Measurements from ENCODE around the gene RPL35.

Gene RPL35

DNA sequence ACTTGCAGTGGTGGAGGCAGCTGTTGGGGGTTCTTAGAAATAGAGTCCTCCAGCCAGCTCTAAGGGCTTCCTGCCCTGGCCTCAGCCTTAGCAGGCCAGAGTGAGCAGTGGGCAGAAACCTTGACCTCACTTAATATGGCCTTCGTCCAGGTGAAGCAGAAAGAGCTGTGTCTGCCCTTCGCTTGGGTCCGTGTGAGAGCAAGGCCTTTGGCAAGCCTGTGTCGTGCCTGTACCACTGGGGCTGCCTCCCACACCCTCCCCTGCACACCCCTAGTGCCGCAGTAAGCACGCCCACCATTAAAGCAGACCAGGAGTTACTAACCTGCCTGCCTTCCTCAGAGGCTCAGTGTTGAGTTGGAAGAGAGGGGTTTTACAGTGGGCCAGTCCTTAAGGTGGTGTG is 13.7 kb upstream of the RPL35 start:
- DNase-seq (ENCODE audit: low read depth), result no peak

DNA sequence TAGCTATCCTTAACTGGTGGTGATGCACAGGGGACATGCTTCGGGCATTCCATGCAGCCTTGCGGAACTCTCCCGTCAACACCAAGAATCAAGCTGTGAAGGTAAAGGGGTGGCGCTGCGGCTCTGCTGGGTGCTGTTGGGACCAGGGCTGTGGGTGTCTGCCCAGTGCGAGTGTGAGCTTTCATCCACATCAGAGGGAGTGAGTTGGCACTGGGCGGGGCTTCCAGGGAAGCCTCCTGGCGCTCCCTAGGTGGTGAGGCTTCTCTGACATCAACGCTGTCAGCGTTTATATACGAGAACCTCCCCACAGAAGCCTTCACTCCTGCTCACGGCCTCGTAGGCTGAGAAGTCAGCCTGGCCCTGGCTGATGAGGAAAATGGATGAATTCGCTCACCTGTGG is 11.9 kb upstream of the RPL35 start:
- no peak for DNase-seq (ENCODE audit: low read depth)

DNA sequence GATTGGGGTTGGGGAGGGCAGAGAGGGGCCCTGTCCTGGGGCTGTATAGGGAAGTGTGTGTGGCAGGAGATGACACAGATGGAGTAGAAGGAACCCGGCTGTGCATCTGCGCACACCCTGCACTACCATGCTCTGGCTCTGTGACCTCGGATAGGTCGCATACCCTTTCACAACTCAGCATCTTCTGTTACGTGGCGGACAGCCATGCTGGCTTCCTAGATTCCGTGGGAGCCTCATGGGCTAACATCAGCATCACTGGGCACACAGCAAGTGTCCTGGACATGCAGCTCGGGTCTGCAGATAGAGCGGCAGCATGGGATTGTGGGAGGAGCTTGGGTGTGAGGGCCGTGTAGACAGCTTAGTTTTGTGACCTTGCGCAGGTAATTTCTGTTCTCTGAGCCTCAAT is 9.4 kb upstream of the RPL35 start:
- DNase-seq (ENCODE audit: low read depth), result no peak

DNA sequence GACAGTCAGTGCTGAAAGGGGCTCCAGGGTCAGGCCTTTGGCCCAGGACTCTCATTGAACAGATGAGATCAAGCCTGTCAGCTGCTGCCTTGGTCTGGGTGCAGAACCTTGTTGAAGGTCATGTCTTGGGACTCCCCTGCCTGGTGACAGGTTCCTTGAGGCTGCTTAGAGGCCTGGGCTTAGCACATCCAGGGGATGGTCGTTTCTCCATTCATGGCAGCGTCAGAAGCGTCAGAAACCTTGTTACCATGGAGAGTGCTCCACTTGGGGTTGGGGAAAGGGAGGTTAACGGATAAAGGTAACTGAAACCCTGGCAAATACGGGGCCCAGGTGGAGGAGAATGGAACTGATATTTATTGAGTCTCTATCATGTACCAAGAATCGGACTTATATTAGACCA is 9.0 kb upstream of the RPL35 start:
- no peak for DNase-seq (ENCODE audit: low read depth)

DNA sequence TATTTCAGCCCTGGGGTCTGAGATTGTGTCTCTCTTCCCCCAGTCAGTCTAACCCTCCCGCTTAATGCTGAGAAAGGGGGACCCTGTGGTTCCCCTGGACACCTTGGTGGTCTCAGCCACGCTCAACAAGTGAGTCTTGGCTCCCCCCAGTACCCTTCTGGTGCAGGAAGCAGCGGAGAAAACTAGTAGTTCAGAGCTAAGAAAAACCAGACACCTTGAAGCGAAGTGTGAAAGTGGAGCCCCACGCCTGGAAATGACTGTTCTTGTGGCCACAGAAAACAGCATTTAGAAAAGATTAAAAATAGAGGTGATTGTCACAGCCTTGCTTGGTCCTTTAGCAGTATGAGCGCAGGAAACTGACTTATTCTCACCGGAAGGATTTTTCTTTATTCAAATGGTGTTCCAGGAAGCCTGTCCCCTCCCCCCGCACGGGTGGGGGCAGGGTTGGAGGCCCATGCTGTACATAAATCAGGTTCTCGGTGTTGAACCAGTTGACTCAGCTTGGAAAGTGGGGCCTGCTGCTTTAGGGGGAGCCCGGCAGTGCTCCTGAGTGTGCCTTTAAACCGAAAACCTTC is 8.3 kb upstream of the RPL35 start:
- DNase-seq (ENCODE audit: low read depth), result peak; percentile 85

DNA sequence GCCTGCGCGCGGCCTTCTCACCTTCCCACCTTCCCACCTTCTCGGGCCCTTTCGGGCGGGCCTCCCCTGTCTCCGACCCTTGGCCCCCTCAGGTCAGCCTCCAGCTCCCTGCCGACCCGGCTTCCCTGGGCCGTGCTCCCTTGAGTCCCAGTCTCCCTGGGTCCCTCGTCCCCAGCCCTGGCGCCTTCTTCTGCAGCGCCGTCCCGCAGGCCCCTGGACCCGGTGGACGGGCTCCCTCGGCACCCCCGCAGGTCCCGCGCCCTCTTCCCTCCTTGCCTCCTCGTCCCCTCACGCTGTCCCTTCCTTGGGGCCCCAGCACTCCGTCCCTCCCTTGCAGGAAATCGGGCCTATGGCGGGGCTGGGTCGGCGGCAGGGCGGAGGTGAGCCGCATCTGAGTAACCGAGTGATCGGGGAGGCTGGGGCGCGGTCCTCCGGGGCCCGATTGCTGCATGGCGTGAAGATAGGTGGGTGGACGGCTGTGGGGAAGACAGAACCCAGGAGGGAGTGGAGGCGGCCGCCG is 7.8 kb upstream of the RPL35 start:
- peak; percentile 31 for DNase-seq (ENCODE audit: low read depth)

DNA sequence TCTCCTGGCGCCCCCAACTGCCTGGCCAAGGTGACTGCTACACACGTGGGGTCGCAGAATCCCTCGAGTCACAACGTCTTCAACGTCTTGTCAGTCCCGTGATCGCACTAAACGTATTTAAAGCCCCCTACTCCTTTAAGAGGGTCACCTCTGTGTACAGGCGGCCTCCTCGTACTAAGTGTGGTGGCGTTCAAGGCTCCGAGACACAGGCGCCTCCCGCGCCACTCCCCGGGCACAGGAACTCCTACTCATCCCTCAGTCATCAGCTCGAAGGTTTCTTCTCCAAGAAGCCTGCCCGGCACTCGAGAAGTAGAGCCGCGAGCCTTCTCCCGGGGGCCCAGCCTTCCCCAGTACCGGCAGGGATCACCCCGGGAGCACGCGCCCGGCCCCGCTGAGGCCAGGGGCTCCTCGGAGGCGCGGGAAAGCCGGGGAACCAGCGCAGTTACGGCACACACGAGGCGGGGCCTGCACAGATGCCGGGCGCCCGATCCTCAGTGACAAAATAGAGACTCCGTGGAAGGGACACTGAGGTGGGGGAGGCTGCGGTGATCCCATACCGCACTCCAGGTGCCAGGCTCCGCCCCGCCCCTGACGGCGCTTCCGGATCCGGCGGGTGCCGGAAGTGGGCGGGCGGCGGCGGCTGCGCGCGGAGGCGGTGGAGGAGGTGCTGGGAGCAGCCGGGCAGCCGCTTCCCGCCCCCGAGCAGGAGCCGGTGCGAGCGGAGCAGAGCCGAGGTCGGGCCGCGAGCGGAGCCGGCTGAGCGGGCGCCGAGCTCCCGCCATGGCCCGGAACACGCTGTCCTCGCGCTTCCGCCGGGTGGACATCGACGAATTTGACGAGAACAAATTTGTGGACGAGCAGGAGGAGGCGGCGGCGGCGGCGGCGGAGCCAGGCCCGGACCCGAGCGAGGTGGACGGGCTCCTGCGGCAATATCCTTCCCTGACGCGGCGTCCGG is 7.0 kb upstream of the RPL35 start:
- peak; percentile 90 for DNase-seq (ENCODE audit: low read depth)

DNA sequence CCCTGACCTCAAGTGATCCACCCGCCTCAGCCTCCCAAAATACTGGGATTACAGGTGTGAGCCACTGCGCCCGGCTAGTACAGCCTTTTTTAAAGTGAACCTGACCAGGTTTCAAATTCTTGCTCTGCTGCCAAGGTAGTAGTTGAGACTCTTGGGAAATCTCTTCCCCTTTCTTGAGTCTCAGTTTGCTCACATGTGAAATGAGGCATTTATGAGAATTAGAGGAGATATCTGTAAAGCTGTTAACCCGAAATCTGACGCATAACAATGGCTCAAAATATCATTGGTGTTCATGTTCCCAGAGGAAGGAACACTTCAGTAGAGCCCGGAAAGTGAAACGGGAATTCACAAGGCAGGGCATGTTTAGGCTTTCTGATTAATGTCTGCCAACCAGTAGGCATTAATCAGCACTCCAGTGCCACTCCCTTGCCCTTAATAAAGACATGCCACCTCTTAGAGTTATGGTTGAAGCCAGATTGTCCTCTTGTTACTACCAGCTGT is 1.7 kb upstream of the RPL35 start:
- no peak for DNase-seq (ENCODE audit: low read depth)

DNA sequence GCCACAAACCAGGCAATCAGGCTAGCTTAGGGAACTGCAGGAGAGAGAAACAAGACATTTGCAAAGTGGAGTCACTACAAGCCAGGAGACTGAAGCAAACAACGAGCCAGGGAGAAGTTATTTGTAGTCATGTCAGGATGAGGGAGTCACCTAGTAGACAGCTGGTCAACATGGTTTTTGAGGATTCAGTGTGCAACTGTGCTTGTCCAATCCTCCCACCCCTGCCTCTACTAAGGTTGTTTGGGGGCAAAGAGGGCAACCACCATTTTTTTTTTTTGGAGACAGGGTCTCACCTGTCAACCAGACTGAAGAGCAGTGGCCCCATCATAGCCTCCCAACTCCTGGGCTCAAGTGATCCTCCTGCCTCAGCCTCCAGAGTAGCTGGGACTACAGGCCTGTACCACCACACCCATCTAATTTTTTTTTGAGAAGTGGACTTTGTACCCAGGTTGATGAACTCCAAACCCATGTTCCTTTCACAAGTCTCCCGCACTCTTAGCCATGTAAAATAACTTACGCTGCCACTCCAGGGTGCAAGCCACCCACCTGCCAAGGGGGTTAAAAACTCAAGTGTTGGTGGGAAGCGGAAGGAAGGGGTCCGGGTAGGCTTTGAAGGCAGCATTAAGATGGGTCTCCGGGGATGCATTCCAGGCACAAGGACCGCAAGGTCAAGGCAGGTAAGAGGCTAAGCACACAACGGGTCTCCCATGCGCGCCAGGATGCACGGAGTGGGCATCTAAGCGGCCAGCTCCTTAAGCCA is 995 bp downstream of the RPL35 start:
- no peak for DNase-seq (ENCODE audit: low read depth)

DNA sequence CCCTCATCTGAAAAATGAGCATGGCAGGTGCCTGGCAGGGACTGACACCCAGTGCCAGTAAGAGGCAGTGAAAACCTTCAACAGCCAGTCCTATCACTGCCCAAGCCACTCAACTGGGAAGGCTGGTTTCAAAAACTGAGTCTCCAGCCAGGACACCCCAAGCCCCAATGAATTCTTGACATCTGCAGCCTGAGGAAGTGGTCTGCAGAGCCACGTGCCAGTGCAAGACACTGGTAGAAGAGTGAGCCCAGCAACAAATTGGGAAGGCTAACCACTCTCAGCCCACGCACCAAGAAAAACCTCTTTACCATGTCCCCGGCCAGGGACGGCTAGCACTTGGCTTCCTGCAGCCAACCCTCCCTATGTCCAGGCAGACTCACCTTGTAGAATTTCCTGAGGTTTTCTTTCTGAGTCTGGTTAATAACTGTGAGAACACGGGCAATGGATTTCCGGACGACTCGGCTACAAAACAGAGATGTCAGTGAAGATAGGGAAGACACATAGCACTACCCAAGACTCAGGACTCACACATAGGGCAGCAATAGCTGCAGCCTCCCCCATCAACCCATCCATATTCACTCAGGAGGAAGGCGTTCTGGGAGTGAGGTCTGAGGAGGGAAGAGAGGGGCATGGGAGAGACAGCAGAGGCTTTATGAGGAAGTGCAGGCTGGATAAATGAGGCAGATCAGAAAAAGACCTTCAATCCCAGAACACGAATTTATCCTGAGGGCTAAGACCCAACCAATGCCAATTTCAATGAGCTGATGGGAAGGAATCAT is 1.8 kb downstream of the RPL35 start:
- DNase-seq (ENCODE audit: low read depth), result no peak

DNA sequence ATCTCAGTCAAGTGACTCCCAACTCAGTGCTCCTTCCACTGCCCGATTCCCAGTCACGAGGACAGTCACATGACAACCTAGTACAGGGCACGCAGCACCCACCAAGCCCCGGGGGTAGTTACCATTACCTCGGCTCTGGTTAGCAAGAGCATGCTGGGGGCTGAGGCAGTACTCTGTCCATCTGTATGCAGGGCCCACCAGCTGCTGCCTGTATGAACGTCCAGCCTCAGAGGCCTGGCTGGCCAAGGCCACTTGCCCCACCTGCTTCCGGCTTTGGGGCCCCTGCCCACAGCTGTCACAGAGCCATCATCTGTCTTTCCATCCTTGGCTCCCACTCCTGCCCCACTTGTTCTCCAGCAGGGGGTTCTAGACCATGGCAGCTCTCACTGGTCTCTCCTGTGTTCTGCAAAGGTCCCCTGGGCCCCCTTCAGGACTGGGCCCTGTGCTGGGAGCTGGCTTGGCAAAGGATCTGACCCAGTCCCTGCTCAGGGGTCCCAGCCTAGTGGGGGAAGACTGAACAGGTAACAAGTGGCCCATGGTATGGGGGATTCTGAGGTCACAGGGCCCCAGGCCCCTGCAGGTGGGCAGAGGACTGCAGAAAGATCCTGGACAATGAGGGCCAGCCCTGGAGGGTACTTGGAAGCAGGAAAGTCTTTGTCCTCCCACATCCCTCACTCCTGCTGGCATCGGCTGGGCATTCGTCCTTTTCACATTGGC is 3.3 kb downstream of the RPL35 start:
- no peak for DNase-seq (ENCODE audit: low read depth)

DNA sequence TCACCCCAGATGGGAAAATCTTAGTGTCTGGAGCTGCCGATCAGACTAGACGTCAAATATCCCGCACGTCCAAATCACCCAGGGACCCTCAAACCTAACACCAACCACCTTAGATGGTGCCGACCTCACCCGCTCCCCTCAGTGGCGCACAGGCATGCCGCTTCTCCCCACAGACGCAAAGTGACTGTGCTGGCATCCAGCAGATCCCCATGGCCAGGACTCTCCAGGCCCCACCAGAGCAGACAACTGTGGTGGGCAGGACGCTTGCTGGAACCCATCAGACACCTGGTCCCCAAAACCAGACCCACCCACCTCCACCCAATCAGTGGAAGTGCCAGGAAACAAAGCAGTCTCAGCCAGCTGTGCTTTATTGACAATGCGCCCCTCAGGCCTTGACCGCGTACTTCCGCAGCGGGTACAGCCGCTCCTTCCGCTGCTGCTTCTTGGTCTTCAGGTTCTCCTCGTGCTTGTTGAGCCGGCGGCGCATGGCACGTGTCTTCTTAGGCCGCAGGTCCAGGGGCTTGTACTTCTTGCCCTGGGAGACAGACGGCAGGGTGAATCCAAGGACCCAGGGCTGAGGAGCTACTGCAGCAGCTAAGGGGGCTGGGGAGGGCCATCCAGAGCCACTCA is 4.1 kb downstream of the RPL35 start:
- no peak for DNase-seq (ENCODE audit: low read depth)

DNA sequence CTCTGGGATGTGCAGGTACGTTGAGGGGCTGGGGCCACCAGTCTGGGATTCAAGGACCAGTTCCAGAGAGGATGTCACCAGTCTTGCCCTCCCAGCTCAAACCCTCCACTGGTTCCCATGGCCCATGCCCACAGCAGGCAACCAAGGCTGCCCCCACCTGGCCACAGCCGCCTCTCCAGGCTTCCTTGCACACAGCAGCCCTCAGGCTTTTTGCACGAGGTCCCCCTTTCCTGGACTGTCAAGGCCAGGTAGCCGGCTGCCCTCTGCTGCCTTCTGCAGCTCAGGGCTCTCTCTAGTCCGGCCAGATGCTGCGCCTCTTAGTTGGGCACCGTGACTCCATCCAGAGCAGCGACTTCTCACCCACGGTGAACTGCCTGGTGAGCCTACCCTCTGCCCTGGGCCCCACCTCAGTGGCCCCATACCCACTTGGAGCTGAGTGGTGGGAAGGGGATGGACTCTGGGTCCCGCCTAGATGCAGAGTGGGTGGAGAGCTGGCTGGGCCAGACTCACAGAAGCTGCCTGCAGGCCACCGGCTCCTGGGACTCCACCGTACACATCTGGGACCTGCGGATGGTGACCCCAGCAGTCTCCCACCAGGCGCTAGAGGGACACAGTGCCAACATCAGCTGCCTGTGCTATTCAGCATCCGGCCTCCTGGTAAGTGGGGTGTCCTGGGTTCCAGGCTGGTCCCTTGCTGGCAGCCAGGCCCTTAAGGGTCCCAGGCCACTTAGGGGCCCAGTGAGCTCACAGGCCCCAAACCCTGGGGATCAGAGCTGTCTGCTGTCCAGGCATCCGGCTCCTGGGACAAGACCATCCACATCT is 5.6 kb downstream of the RPL35 start:
- no peak for DNase-seq (ENCODE audit: low read depth)

DNA sequence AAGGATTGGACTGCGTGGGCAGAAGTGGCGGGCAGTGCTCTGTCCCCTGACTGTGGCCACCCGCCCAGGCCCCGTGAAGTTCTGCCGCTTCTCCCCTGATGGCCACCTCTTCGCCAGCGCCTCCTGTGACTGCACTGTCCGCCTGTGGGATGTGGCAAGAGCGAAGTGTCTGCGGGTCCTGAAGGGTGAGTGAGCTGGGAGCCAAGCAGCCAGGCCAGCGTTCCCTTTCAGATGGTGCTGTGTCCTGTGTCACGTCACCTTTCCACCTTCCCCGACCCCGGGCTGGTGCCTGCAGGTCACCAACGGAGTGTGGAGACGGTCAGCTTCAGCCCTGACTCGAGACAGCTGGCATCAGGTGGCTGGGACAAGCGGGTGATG is 6.2 kb downstream of the RPL35 start:
- no peak for DNase-seq (ENCODE audit: low read depth)

DNA sequence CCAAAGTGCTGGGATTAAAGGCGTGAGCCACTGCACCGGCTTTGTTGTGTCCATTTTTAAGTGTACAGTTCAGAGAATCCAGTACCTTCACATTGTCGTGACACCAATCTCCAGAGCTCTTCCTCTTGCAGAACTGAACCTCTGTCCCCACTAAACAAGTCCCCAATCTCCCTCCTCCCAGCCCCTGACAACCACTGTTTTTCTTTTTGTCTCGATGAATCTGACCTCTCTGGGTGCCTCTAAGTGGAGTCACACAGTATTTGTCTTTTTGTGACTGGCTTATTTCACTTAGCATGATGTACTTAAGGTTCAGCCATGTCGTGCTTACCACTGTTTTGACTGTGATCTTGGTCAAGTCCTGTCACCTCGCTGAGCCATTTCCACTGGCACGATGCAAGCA is 6.9 kb downstream of the RPL35 start:
- DNase-seq (ENCODE audit: low read depth), result no peak

DNA sequence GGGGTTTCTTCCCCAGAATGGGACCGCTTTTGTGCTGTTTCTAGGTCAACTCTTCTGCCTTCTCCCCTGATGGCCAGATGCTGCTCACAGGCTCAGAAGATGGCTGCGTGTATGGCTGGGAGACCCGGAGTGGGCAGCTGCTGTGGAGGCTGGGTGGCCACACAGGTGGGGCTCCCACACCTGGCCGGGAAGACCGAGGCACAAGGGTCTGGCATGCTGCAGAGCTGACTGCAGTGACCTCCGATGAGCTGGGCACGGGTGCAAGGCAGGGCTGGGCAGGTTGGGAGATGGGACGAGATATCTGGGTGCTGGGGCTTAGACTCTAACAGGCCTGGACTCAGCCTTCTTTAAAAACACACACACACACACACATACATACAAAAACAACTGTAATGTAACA is 7.6 kb downstream of the RPL35 start:
- DNase-seq (ENCODE audit: low read depth), result no peak

DNA sequence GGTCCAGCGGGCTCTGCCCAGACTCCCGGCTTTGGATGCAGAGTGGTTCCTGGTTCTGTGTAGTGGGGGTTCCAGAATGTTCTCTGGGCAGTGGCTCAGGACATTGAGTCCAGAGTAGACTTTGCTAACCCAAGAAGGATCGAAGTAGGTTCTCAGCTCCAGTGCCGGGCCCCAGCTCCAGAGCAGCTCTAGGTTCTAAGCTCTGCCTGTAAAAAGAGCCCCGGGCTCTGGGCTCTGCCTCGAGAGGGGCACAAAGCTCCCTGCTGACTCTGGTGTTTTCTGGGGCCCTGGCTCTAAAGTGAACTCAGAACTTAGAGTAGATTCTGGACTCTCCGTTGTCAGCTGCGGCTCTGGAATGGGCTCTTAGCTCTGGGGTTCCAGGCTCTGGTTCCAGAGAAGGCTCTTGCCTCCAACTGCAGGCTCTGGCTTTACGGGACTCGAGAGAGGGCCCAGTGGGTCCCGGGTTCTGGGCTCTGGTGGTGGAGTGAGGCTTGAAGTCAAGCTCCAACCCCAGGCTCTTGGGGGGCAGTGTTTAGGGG is 8.1 kb downstream of the RPL35 start:
- DNase-seq (ENCODE audit: low read depth), result no peak

DNA sequence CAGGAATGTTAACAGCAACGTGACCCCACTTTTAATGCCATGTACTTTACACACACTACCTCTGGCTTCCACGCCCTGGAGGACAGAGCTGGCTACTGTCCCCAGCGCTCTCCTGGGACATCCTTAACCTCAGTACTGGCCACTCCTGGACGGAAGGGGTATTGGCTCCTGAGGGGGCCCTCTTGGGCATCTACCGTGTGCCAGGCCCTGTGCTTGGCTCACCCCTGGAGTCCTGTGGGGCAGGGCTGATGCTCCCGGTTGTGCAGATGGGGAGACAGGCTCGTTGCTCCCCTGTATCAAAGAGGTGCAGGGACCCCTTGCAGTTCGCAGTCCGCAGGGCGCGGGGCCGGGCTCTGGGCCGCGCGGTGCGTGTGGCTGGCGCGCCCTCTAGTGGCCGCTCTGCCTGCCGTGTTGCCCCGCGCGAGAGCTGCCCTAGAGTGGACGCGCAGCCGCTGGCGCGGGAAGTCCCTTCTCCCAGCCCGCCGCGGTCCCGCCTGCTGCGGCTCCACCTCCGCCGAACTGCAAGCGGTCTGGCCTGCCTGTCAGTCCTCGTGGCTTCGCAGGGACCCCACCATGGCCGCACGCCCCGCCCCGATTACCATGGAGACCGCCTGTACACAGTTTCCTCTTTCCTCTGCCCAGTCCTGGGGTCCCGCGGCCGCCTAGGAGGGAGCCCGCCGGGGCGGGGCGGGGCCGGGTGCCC is 8.8 kb downstream of the RPL35 start, which contains the start of gene WDR38:
WDR38 (plus strand) TSS at position 632 of the 703 bp plus-strand sequence. CDS start 72 bp downstream, outside the sequence.
- DNase-seq (ENCODE audit: low read depth), result peak; percentile 51
